GM19328 (cell line): Measurements from ENCODE around the gene RTP3.
"Not testable (repeated sequence)": the region's sequence is repeated elsewhere in the genome, so short reads cannot be mapped to it uniquely, and the experiment has no call there.

Experiments used
- ATAC-seq: cut with Tn5 transposase; IDR thresholded peaks from one replicate; pipeline ENCODE4 v1.9.1; 2021; ENCODE audit warnings: mild to moderate bottlenecking, moderate library complexity; ENCODE audit not compliant: unreplicated experiment

Gene RTP3

GRCh38 chr3:46544771-46545503 is 47.2 kb downstream of the RTP3 start:
- ATAC-seq, result no peak

DNA sequence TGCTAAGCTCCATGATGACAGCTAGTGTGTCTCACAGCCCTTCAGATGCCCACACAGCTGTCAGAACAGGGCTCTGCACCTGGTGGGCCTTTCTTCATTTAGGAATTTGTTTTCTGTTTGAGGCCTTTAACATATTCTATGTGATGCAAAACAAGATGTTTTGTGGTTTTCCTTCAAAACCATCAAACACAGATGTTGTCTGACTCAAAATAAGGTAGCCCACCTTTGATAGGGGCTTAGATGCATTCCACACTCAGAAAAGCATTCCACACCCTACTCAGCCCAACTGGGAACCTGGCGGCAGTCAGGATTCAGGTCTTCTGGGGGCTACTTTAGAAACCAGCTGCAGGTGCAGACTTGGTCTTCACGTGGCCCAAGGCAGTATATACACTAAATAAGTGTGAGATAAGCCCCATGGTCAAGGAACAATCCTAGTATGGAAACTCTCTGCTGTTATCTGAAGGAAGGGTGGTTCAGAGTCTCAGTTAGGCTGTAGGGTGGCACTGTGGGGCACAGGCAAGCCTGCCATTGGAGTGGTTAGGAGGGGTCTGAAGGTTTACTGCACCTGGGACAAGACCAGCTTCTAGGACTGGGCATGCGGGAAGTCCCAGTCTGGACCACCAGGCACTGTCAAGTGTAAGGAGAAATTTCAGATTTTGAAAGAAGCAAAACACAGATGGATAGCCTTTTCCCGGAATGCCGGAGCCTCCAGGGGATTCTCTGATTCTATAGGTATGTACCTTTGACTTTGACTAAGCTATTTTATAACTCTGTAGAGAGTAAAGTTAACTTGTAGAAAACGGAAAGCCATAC is 48.2 kb downstream of the RTP3 start:
- no peak for ATAC-seq

- ATAC-seq, result no peak
Measured at GRCh38 chr3:46546896-46547440, 49.2 kb downstream of the RTP3 start.

DNA sequence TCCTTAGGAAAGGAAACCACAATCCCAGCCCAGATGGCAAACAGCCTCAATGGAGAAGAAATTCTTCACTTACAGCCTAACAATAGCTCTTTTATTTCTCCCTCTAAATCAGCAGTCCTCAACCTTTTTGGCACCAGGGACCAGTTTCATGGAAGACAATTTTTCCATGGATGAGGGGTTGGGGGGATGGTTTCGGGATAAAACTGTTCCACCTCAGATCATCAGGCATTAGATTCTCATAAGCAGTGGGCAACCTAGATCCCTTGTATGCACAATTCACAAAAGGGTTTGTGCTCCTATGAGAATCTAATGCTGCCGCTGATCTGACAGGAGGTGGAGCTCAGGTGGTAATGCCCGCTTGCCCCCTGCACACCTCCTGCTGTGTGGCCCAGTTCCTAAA is 50.8 kb downstream of the RTP3 start:
- ATAC-seq, result not testable (repeated sequence)

- ATAC-seq, result no peak
Measured at GRCh38 chr3:46549408-46549904, 51.7 kb downstream of the RTP3 start.

- ATAC-seq, result no peak
Measured at GRCh38 chr3:46549989-46550388, 52.2 kb downstream of the RTP3 start.
